ENCODE measurements around the gene LONRF3. TPM values are rescaled to one million over a fixed set of nuclear protein-coding genes. Genes with fewer than 3 reads are reported as not detected.
"Not testable (repeated sequence)": the region's sequence is repeated elsewhere in the genome, so short reads cannot be mapped to it uniquely, and the experiment has no call there.

LONRF3 gene
- total RNA-seq, 2 donors from 2014 or later, result 3.1 to 5.7 TPM

- intact Hi-C loops (cut with DNase I), result no loop called here
- DNase-seq (ENCODE audit: low spot score), result no peak
Measured at GRCh38 chrX:118977424-118977823, 3.0 kb downstream of the LONRF3 start.

DNA sequence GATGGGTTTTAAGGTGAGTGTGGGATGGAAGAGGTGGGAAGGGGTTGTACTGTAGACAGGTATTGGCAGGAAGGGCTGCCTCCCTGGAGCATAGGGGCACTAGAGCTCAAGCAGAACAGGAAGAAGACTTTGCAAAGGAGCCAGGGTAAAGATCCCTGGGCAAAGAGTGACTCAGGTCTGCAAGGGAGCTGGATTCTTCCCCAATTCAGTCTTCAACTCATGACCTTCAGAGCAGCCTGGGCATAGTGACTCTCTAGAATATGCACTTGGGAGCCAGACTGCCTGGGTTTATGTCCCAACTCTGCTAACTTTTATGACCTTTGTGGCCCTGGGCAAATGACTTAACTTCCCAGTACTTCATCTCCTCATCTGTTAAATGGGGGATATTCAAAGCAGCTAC, 4.0 kb downstream of the LONRF3 start:
- intact Hi-C loops (cut with DNase I), result no loop called here

GRCh38 chrX:118980761-118981160, 6.3 kb downstream of the LONRF3 start:
- intact Hi-C loops (cut with DNase I), result no loop called here
- DNase-seq (ENCODE audit: low spot score), result no peak

More for the DNA sequence above, 4.0 kb downstream of the LONRF3 start:
- no peak for DNase-seq (ENCODE audit: low spot score)

GRCh38 chrX:118983513-118983912, 9.1 kb downstream of the LONRF3 start:
- intact Hi-C loops (cut with DNase I), result no loop called here
- DNase-seq (ENCODE audit: low spot score), result no peak

DNA sequence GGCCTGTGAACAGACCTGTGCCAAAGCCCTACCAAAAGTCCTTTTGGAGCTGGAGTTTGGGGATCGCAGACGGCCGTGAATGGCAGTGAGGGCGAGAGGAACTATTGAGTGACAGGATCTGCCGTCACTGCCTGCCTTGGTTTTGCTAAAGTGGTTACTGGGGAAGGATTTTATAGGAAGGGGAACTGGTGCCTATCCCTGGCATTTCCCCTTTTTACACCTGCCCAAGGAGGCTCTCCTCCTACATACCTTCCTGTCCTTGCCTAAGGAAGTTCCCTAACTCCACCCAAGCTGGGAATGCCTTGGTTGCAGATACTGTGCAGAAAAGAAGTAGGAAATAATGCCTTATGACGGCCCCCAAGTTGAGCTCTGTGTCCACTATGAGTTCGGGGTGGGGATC, 14.5 kb downstream of the LONRF3 start:
- DNase-seq (ENCODE audit: low spot score), result no peak
- intact Hi-C loops (cut with DNase I), result no loop called here

DNA sequence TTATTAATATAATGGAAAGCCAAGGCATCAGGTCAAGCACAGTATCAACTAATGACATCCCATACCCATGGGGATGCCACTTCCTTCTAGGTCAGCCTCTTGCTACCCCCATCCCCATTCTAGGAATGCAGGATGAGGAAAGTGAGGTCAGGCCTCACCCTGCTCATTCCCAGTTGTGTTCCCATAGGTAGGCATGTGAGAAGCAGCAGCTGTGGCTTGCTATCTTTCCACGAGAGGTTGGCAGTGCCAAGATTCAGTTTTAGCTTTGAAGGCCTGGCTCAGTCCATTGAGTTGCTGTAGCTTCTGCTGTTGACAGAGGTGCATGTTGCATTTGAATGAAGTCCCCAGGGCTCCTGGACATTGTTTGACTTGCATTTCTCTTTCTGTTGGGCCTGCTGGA, 15.5 kb downstream of the LONRF3 start:
- intact Hi-C loops (cut with DNase I), result no loop called here
- DNase-seq (ENCODE audit: low spot score), result no peak

DNA sequence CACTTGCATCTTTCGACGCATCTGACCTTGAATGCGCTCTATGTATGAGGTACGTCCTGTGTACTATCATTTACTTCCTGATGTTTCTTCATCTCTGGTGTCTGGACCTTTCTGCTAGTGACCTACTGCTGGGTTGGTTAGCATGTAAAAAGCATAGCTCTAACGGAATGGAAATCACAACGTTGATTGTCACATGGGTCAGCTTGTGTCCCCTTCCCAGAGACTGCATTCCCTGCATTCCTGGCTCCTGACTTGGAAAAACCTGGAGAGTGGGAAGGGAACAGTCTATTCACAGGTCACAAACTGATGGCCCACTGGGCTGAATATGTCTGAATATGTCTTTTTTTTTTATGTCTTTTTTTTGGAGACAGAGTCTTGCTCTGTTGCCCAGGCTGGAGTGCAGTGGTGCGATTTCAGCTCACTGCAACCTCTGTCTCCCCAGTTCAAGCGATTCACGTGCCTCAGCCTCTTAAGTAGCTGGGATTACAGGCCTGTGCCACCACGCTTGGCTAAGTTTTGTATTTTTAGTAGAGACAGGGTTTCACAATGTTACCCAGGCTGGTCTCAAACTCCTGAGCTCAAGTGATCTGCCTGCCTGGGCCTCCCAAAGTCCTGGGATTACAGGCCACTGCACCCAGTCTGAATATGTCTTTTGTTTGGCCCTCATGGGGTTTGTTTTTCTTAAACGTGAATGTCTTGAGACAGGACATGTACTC, 16.3 kb downstream of the LONRF3 start:
- intact Hi-C loops (cut with DNase I), result no loop called here
- DNase-seq (ENCODE audit: low spot score), result no peak

DNA sequence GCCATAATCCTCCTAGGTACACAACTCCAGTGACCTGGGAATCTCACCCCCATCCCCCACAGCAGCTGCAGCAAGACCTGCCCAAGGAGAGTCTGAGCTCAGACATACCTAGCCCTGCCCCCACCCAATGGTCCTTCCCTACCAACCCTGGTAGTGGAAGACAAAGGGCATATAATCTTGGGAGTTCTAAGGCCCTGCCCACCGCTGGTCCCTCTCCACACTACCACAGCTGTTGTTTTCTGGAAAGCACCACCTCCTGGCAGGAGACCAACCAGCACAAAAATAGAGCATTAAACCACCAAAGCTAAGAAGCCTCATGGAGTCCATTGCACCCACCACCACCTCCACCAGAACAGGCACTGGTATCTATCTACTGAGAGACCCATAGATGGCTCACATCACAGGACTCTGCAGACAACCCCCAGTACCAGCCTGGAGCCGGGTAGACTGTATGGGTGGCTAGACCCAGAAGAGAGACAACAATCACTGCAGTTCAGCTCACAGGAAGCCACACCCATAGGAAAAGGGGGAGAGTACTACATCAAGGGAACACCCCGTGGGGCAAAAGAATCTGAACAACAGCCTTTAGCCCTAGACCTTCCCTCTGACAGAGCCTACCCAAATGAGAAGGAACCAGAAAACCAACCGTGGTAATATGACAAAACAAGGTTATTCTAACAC, 18.2 kb downstream of the LONRF3 start:
- intact Hi-C loops (cut with DNase I); DNase-seq (ENCODE audit: low spot score): not testable (repeated sequence)

DNA sequence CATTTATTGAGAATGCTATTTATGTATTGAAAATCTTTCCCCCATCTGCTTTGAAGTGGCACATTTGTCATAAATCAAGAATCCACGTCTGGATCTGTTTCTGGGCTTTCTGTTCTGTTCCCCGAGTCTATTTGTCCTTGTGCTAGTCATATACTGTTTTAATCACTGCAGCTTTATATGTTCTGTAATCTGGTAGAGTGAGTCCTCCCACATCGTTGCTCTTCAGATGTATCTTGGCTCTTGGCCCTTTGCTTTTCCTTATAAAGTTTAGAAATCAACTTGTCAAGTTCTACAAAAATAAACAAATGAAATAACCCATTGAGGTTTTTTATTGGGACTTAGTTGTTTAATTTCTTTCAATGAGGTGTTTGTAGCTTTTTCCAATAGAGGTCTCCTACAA, 29.0 kb downstream of the LONRF3 start:
- no peak for DNase-seq (ENCODE audit: low spot score)
- intact Hi-C loops (cut with DNase I), result loop anchor here (5.0 to 10.0 kb wide), 2 partner anchors 159 to 1414 kb away; no protein-coding TSS in a partner anchor

- DNase-seq (ENCODE audit: low spot score), result no peak
- intact Hi-C loops (cut with DNase I), result loop anchor here (5.0 to 10.0 kb wide), 2 partner anchors 160 to 1412 kb away; no protein-coding TSS in a partner anchor
Measured at GRCh38 chrX:119004920-119005524, 30.6 kb downstream of the LONRF3 start.

DNA sequence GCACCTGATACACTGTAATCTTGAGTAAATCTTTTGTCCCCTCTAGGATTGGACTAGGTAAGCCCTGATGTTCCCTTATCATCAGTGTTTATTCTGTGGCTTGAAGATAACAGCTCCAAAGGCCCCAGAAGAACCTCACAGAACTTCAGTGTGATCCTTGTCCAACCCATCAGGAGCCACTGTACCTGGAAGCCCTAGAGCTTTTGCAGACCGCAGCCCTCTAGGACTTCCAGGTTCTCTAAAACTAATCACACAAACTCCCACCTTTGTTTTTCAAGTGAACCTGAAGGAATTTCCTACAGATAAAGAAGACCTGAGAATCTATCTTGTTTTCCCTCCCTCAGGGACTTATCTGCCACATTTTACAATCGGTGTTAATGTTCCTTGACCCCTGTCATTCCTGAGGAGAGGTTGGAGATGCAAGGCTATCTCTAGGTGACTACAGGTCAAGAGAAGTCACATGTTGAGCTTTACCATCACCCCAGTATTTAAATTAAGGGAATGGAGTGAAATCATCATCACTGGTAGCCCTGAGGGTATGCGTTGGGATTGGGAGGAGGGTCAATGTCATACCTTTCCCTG, 32.9 kb downstream of the LONRF3 start:
- no peak for DNase-seq (ENCODE audit: low spot score)
- intact Hi-C loops (cut with DNase I), result loop anchor here (10.0 kb wide), 1 partner anchor 162 kb away; no protein-coding TSS in a partner anchor

DNA sequence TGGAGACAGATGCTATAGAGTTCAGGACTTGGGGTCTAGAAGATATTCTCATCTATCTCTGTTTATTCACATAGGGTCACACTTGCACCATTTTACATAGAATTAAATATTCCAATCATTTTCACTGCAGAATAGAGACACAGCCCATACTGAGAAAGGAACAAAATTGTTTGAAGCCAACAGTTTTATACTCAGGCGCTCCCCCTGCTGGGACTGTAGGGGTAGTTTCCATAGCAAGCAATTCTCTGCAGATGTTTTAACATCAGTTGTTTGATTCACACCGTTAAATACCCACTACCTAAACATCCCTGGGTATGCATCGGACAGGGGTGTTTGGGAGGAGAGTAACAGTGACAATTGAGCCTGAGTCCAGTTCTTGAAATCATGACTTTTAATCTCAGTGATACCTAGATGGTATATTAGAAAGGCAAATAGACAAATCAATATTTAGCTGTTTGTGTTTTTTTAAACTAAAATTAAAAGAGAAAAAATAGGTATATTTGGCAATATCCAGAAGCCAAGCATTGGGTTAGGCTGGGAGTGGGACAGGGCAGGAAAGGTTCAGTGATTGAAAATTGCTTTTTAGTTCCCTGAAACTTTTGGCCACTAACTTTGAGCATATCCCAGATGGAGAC, 33.8 kb downstream of the LONRF3 start:
- DNase-seq (ENCODE audit: low spot score), result no peak
- intact Hi-C loops (cut with DNase I), result loop anchor here (10.0 kb wide), 1 partner anchor 163 kb away; no protein-coding TSS in a partner anchor

GRCh38 chrX:119009071-119009470, 34.7 kb downstream of the LONRF3 start:
- intact Hi-C loops (cut with DNase I), result loop anchor here (10.0 kb wide), 1 partner anchor 164 kb away; no protein-coding TSS in a partner anchor
- no peak for DNase-seq (ENCODE audit: low spot score)

DNA sequence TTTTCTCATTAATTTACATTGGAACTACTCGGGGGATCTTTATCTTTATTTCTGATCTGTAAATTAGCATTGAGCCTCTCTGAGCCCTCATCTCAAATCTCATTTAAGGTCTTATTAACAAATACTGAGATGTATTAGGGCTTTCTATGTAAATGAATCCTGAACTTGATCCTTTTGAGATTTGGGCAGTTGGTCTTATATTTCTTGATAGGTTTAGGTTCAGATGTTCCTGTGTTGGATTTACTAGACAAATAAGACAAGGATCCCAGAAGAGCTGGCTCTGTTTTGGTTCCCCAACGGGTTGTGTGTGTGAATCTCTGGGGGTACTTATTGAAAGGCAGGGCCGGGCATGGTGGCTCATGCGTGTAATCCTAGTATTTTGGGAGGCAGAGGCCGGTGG, 36.1 kb downstream of the LONRF3 start:
- intact Hi-C loops (cut with DNase I), result no loop called here
- DNase-seq (ENCODE audit: low spot score), result no peak

DNA sequence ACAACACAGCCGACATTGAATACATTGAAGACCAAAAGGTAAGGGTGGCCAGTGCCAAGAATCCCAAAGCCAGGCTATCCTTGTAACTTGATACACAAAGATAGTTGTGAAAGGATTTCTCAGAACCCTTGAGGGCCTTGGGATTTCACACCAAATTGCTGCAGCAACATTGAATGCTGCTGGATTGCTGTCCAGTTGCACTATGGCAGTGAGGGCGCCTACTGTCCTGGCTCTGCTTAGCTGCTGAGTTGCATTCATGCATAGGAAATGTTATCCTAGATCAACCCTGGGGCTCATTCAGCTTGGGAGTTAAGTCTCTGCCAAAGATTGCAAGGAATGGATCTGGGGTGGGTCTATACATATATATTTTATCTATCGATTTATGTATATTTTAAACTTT, 38.7 kb downstream of the LONRF3 start:
- DNase-seq (ENCODE audit: low spot score), result no peak
- intact Hi-C loops (cut with DNase I), result no loop called here

DNA sequence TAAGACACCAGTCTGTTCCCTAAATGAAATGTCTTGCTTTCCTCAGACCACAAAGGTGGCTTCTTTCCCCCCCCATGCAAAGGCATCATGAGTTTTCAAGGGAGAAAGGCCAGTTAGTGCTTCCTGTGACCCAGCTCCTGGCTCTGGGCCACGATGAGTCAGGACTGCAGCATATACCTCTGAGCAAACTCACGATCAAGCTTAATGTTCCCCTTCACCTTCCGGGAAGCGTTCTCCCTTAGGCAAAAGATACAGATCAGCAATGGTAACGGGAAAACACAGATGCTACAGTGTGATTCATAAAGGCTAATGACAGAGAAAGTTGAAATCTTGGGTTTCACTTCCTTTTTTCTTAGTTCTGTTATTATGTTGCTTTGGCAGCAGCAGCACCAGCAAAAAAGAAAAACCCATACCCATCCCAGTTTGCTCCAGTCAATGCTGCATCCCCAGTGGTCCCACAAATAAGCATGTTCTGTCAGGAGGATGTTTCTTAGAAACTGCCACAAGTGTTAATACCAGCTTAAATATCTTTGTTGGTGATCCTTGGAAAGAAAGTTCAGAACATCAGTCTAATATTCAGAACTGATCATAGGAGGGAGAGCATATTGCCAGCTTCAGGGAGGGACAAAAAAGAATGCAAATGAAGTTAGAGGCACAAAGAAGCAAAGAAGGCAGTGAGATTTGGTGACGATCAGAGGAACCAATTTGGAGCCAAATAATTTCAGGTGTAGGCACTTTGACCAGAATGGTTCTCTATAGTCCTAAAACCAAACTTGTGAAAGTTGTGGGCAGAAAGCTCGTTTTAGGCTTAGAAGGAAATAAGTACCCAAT, 41.2 kb downstream of the LONRF3 start:
- DNase-seq (ENCODE audit: low spot score), result peak; percentile 88
- intact Hi-C loops (cut with DNase I), result no loop called here

DNA sequence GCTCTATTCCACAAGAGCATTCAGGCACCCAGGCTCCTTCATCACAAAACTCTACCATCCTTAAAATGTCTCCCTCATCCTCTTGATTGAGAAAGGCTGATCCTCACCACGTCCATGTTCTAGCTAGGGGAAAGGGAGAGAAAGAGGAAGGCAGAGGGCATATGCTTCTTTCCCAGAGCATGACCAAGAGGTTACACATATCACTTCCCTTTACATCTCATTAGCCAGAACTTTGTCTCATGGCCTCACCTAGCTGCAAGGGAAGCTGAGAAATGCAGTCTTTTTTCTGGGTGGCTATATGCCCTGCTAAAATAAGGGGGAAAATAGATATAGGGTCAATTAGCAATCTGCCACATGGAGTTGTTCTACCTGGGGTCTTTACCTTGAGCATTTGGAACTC, 42.7 kb downstream of the LONRF3 start:
- DNase-seq (ENCODE audit: low spot score), result no peak
- intact Hi-C loops (cut with DNase I), result no loop called here

DNA sequence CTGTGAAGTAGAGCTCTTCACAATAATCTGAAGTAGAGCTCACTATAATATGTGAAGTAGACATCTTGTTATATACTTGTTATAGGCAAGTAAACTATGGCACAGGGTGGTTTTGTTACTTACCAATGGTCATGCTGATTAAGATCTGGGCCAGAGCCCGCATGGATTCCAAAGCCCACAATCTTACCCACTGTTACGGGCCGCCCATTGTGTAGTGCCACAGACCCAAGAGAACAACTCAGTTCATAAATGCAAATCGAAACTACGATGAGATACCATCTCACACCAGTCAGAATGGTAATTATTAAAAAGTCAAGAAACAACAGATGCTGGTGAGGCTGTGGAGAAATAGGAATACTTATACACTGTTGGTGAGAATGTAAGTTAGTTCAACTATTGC, 51.5 kb downstream of the LONRF3 start:
- no peak for DNase-seq (ENCODE audit: low spot score)
- intact Hi-C loops (cut with DNase I), result no loop called here

DNA sequence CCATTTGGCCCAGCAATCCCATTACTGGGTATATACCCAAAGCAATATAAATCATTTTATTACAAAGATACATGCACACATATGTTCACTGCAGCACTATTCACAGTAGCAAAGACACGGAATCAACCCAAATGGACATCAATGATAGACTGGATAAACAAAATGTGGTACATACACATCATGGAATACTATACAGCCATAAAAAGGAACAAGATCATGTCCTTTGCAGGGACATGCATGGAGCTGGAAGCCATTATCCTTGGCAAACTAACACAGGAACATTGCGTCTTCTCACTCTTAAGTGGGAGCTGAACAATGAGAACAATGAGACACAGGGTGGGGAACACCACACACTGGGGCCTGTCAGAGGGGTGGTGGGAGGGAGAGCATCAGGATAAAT, 51.9 kb downstream of the LONRF3 start:
- not testable (repeated sequence) for DNase-seq (ENCODE audit: low spot score)

More for the DNA sequence above, 51.9 kb downstream of the LONRF3 start:
- intact Hi-C loops (cut with DNase I), result not testable (repeated sequence)

Measured in posterior vena cava (tissue), 2 donors.